ENCODE results near the gene XDH.

Gene XDH

GRCh38 chr2:31297751-31298150 is 116.8 kb downstream of the XDH start:
- TF ChIP-seq CTCF (conservative IDR thresholded peaks at IDR 0.05; ENCODE audit: control insufficient read depth, insufficient read depth, low read depth, low read length), result no peak
- DNase-seq (ENCODE audit: low read depth), result peak; percentile 31
- no peak overlapping the region for H3K4me3 ChIP-seq (ENCODE audit: control insufficient read depth, low read depth, low read length)

GRCh38 chr2:31296641-31297287 is 117.8 kb downstream of the XDH start:
- no peak for TF ChIP-seq CTCF (conservative IDR thresholded peaks at IDR 0.05; ENCODE audit: control insufficient read depth, insufficient read depth, low read depth, low read length)
- no peak for DNase-seq (ENCODE audit: low read depth)
- H3K4me3 ChIP-seq (ENCODE audit: control insufficient read depth, low read depth, low read length), result no peak overlapping the region

GRCh38 chr2:31294196-31294595 is 120.3 kb downstream of the XDH start:
- no peak for TF ChIP-seq CTCF (conservative IDR thresholded peaks at IDR 0.05; ENCODE audit: control insufficient read depth, insufficient read depth, low read depth, low read length)
- no peak for DNase-seq (ENCODE audit: low read depth)
- no peak overlapping the region for H3K4me3 ChIP-seq (ENCODE audit: control insufficient read depth, low read depth, low read length)

GRCh38 chr2:31287654-31288053 is 126.9 kb downstream of the XDH start:
- TF ChIP-seq CTCF (conservative IDR thresholded peaks at IDR 0.05; ENCODE audit: control insufficient read depth, insufficient read depth, low read depth, low read length), result no peak
- no peak overlapping the region for H3K4me3 ChIP-seq (ENCODE audit: control insufficient read depth, low read depth, low read length)
- no peak for DNase-seq (ENCODE audit: low read depth)

- no peak overlapping the region for H3K4me3 ChIP-seq (ENCODE audit: control insufficient read depth, low read depth, low read length)
- DNase-seq (ENCODE audit: low read depth), result no peak
- no peak for TF ChIP-seq CTCF (conservative IDR thresholded peaks at IDR 0.05; ENCODE audit: control insufficient read depth, insufficient read depth, low read depth, low read length)
Observed at GRCh38 chr2:31286961-31287550, 127.5 kb downstream of the XDH start.

- no peak overlapping the region for H3K4me3 ChIP-seq (ENCODE audit: control insufficient read depth, low read depth, low read length)
- TF ChIP-seq CTCF (conservative IDR thresholded peaks at IDR 0.05; ENCODE audit: control insufficient read depth, insufficient read depth, low read depth, low read length), result no peak
- no peak for DNase-seq (ENCODE audit: low read depth)
Observed at GRCh38 chr2:31286230-31286629, 128.3 kb downstream of the XDH start.
